Neutrophil (primary cell): ENCODE results near the gene BACH2.

Source experiments
- H3K27ac ChIP-seq: fragments of 200-600 bp; sonication (generic); 2 replicates; pipeline ENCODE4 v1.5.1; 2016; ENCODE audit warnings: mild to moderate bottlenecking, moderate library complexity
- H3K27me3 ChIP-seq: fragments of 200-600 bp; sonication (generic); 2 replicates; pipeline ENCODE4 v1.6.0; 2016; ENCODE audit warnings: mild to moderate bottlenecking
- H3K36me3 ChIP-seq: fragments of 200-600 bp; sonication (generic); 2 replicates; pipeline ENCODE4 v1.5.1; 2017
- H3K4me1 ChIP-seq, 2 experiments: fragments of 200-600 bp in 1 of 2; sonication (generic) in 1 of 2; 1 replicate in 1 of 2; 2 replicates in 1 of 2; pipeline versions ENCODE4 v1.5.1 to v1.6.1; 2013 to 2016; ENCODE audit warnings: low read depth in 1 of 2, low read length in 1 of 2, mild to moderate bottlenecking in 1 of 2, moderate library complexity in 1 of 2; ENCODE audit not compliant: control insufficient read depth in 1 of 2, insufficient read depth in 1 of 2
- H3K4me3 ChIP-seq, 2 experiments: fragments of 200-600 bp in 1 of 2; sonication (generic) in 1 of 2; 1 replicate in 1 of 2; 2 replicates in 1 of 2; pipeline ENCODE4 v1.5.1; 2013 to 2016; ENCODE audit warnings: low read depth in 1 of 2, low read length in 1 of 2, mild to moderate bottlenecking in 1 of 2, moderate library complexity in 1 of 2
- H3K9me3 ChIP-seq: fragments of 200-600 bp; sonication (generic); 2 replicates; pipeline ENCODE4 v1.5.1; 2016
- CTCF ChIP-seq: fragments of 200-600 bp; sonication (generic); IDR thresholded peaks from 2 replicates; pipeline ENCODE4 v1.5.1; 2016; ENCODE audit warnings: antibody characterized with exemption

Gene BACH2

GRCh38 chr6:90294989-90295853 lies 1.4 kb downstream of the BACH2 start:
- peaks cover 98% of the 10 kb centered on the region for H3K27me3 ChIP-seq
- H3K36me3 ChIP-seq = no peaks in the 10 kb centered on the region
- H3K9me3 ChIP-seq = no peaks in the 10 kb centered on the region
- peak overlapping the region; percentile 37 to 58 for H3K4me3 ChIP-seq
- H3K4me1 ChIP-seq = peaks cover 17 to 28% of the 10 kb centered on the region in 2 experiments
- no peak for TF ChIP-seq CTCF
- no peak overlapping the region for H3K27ac ChIP-seq

- no peak for TF ChIP-seq CTCF
- H3K4me3 ChIP-seq = peak overlapping the region in 1 of 2 experiments; percentile 58
- H3K36me3 ChIP-seq = no peaks in the 10 kb centered on the region
- H3K27ac ChIP-seq = no peak overlapping the region
- peaks cover 98% of the 10 kb centered on the region for H3K27me3 ChIP-seq
- peaks cover 17 to 28% of the 10 kb centered on the region in 2 experiments for H3K4me1 ChIP-seq
- no peaks in the 10 kb centered on the region for H3K9me3 ChIP-seq
Measured at GRCh38 chr6:90294614-90294988, 2.0 kb downstream of the BACH2 start.

- TF ChIP-seq CTCF = no peak
- H3K4me3 ChIP-seq = no peak overlapping the region
- H3K9me3 ChIP-seq = no peaks in the 10 kb centered on the region
- H3K27me3 ChIP-seq = peaks cover 94% of the 10 kb centered on the region
- H3K36me3 ChIP-seq = no peaks in the 10 kb centered on the region
- no peak overlapping the region for H3K27ac ChIP-seq
- H3K4me1 ChIP-seq = peaks cover 17 to 28% of the 10 kb centered on the region in 2 experiments
Measured at GRCh38 chr6:90294008-90294511, 2.6 kb downstream of the BACH2 start.

- H3K4me1 ChIP-seq = peaks cover 17 to 28% of the 10 kb centered on the region in 2 experiments
- H3K27ac ChIP-seq = no peak overlapping the region
- TF ChIP-seq CTCF = no peak
- no peaks in the 10 kb centered on the region for H3K9me3 ChIP-seq
- H3K4me3 ChIP-seq = no peak overlapping the region
- H3K36me3 ChIP-seq = no peaks in the 10 kb centered on the region
- H3K27me3 ChIP-seq = peaks cover 94% of the 10 kb centered on the region
Measured at GRCh38 chr6:90293319-90293953, 3.2 kb downstream of the BACH2 start.

GRCh38 chr6:90291565-90291964 lies 5.1 kb downstream of the BACH2 start:
- H3K36me3 ChIP-seq = no peaks in the 10 kb centered on the region
- no peaks in the 10 kb centered on the region for H3K9me3 ChIP-seq
- TF ChIP-seq CTCF = no peak
- peaks cover 17 to 22% of the 10 kb centered on the region in 2 experiments for H3K4me1 ChIP-seq
- peaks cover 83% of the 10 kb centered on the region for H3K27me3 ChIP-seq
- H3K4me3 ChIP-seq = no peak overlapping the region
- no peak overlapping the region for H3K27ac ChIP-seq
